DLD1 (cell line): ENCODE data around the gene FIP1L1.
"Not testable (repeated sequence)": the region's sequence is repeated elsewhere in the genome, so short reads cannot be mapped to it uniquely, and the experiment has no call there.

Experiments used
- in situ Hi-C: cut with HindIII; loops from 2 replicates; pipeline ENCODE4 v1.10.0; 2017; ENCODE audit warnings: low sequenced_read_pairs

FIP1L1 gene

GRCh38 chr4:53465891-53466290 is 88.5 kb downstream of the FIP1L1 start:
- in situ Hi-C loops: no loop called here

- in situ Hi-C loops: not testable (repeated sequence)
These were observed 89.1 kb downstream of the FIP1L1 start for GRCh38 chr4:53466576-53466975.

GRCh38 chr4:53476232-53477037 is 99.0 kb downstream of the FIP1L1 start:
- in situ Hi-C loops: no loop called here

GRCh38 chr4:53477038-53477565 is 99.7 kb downstream of the FIP1L1 start:
- in situ Hi-C loops: no loop called here

DNA sequence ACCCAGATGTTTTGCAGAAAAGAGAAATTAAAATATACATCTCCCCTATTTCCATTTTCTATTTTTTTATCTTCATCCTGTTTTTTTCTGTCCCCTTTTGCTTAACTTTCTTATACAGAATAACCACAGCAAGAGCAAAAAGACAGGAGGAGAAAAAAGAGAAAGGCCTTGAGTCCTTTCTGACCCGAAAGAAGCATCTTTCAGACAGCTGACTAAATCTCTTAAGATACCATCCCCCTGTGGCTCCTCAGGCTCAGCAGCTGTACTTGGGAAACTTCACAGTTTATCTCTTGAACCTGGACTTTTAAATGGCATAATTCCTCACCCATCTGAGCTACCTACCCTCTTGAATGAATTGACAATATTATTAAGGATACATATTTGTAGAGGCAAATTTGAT is 100.2 kb downstream of the FIP1L1 start:
- in situ Hi-C loops: no loop called here

- in situ Hi-C loops: no loop called here
These were observed 101.4 kb downstream of the FIP1L1 start for GRCh38 chr4:53478671-53479456.

DNA sequence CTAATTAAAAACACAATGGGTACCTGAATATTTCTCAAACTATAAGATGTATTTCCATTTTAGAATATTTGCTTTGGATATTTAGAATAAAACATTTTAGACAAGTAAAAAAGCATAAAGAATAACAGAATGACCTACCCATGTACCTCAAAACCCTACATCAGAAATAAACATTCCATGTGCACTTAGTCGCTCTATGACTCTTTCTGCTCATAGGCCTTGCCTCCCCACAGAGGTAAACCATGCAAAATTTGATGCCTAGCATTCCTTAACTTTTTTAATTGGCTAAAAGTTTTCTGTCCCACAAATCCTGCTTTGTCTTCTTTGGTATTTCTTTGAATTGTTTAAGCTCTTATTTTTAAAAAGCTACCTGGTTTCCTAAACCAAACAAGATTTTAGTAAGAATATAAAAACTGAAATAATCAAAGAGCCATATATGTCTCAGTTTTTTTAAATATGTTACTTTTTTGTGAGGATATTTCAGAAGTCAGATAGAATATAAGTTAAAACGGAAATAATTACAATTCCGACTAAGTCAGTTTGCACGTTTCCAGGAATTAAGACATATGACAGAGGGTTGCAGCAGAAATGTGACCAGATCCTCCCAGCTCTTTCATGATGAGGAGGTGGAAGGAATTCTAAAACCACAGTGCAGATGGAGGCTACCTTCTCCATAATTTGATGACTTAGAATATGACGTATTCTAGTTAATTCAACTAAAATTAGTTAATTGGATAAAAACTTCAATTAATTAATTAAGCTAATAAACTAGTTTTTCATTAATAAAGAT is 102.5 kb downstream of the FIP1L1 start:
- in situ Hi-C loops: no loop called here

GRCh38 chr4:53480909-53481308 is 103.5 kb downstream of the FIP1L1 start:
- in situ Hi-C loops: no loop called here

DNA sequence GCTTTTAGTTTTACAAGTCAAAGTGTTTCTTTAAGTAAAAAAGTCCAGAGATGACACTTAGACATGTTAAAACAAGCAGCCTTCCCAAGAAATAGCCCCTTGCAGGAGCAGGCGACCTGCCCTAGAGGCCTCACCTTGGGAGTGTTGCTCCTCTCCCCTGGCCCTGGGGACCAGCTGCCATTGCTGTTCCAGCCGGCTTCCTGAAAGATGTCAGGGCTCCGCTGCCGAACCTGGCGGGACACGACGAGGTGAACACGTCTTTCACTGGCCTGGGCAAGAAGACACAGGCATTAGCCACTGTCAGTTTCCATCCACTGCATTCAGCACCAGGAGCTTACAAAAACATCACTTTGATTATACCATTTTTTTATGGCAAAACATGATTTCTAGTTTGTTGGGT is 104.1 kb downstream of the FIP1L1 start:
- in situ Hi-C loops: no loop called here

DNA sequence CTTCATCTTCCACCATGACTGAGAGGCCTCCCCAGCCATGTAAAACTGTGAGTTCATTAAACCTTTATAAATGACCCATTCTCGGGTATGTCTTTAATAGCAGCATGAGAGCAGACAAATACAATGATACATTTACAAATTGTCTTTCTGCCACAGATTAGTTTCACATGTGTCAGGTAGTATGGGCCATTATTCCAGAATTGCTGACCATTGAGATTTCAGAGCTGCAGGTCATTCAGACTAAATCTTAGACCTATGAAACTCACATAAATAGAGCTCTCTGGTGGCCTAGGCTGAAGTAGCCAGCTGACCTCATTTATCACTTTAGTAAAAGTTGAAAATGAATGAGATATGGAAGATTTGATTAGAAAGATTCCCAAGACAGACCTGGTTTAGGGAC is 105.8 kb downstream of the FIP1L1 start:
- in situ Hi-C loops: no loop called here

DNA sequence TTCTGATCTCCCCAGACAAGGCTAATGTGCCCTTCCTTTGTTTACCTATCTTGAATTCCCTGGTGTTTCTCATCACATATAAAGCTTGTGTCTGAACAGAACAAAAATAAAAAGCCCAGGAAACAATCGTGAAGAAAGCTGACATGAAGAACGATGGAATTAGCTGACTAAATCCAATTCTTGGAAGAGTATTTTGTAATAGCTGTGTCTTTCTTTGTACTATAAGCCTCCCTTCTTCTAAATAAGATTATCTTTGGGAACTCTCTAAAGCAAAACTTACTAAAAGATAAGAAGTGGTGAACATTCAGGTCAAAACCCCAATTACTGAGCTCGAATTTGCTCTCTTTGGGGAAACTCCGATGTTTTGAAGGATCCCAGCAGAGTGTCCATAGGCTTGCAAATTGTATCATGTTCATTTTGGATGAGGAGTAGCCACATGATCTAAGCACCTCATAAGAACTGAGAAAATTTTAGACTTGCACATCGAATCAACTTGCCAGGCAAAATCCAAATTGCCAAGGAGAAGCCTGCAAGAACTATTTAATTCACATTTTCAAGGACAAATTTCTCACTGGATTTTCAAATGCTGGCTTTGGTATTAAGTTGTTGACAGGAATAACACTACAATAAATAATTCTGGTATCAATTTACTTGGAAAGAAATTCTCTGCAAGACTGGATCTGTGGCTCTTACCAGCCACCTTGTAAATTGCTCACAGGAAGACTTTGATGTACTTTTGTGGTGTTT is 107.6 kb downstream of the FIP1L1 start:
- in situ Hi-C loops: no loop called here

- in situ Hi-C loops: no loop called here
These were observed 108.2 kb downstream of the FIP1L1 start for GRCh38 chr4:53485658-53486040.

DNA sequence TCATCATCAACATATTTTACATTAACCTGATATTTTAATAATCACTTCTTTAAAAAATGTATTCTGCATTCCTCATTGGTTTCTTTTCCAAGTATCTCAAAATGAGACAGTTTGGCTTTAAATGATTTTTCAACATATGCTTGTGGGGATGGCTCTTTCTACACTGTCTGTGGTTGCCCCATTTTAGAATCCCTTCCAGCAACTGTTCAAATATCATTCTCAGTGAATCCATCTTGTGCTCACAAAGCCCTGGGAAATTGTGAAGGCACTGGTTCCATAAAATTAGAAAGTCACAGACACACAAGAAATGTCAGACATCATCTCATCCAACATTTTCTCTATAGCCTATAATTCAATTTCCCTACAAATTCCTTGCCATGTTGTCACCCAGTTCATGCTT is 110.3 kb downstream of the FIP1L1 start:
- in situ Hi-C loops: no loop called here

GRCh38 chr4:53489279-53489889 is 111.9 kb downstream of the FIP1L1 start:
- in situ Hi-C loops: no loop called here

DNA sequence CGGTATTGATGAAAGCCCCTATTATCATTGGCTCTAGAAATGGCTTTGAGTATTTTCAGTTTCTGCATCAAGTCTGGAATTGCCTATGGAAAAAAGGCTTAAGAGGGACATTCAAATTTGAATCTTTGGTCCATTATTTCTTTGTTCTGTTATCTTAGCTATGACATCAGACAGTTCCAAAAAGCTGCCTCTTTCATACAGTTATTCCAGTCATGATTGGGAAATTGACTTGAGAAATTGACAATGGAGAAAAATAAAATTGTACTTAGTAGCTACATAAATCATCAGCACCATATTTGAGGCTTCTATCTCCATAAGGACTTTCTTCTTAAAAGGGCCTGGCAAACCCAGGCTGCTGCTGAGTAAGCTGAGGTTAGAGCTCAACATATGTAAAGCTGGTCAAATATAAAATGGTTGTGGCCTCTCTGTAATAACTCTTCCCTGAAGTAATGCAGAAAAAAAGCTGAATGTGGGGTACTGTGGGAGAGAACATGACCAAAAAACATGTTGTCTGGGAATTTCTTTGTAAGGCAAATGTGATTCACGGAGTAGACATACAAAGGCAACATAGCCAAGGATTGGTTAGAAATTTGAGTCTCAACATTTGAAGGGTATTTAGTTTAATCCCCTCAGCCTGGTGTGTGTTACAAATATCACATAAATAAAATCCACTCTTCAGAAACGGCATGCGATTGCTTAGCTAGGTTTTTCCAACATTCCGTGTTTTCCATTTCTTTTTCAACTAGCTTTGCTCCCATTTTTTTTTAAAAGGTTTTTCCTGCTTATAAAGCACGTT is 112.9 kb downstream of the FIP1L1 start:
- in situ Hi-C loops: no loop called here

GRCh38 chr4:53490965-53491622 is 113.7 kb downstream of the FIP1L1 start:
- in situ Hi-C loops: no loop called here

DNA sequence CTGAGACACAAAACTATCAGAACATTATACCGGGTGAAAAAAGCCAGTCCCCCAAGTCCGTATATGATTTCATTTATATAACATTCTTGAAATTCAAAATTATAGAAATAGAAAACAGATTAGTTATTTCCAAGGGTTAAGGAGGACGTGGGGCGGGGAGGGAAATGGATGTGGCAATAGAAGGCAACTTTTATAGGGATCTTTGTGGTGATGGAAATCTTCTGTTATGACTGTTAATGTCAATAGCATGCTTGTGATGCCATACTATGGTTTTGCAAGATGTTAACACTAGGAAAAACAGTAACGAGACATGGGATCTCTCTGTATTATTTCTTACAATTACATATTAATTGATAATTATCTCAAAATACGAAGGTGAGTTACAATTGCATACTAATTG is 117.4 kb downstream of the FIP1L1 start:
- in situ Hi-C loops: no loop called here

- in situ Hi-C loops: no loop called here
These were observed 120.2 kb downstream of the FIP1L1 start for GRCh38 chr4:53497487-53498244.
